Adrenal gland (tissue), 5 donors: Measurements from ENCODE around the gene BSN.

ENCODE experiments used
- CTCF ChIP-seq, 6 experiments: fragments of 450-650 bp in 4 of 6; fragments of 200-600 bp in 2 of 6; sonication (generic) in 1 of 6; IDR thresholded peaks; 1 replicate in 5 of 6; 2 replicates in 1 of 6; pipeline versions ENCODE4 v1.5.1 to v1.8.0; 2016 to 2021; ENCODE audit warnings: antibody characterized with exemption in 6 of 6, mild to moderate bottlenecking in 2 of 6, moderate library complexity in 1 of 6
- POLR2A ChIP-seq, 2 donors: fragments of 450-650 bp; IDR thresholded peaks; one replicate each; pipeline ENCODE4 v1.6.1; 2017; ENCODE audit warnings: antibody characterized with exemption in 2 of 2, mild to moderate bottlenecking in 2 of 2, moderate library complexity in 1 of 2
- donor health status: DM: no; HTN: no; CAD: no.

GRCh38 chr3:49654176-49654825, 100.0 kb downstream of the BSN start:
- TF ChIP-seq CTCF (IDR thresholded peaks at IDR 0.05): no peak
- no peak for TF ChIP-seq POLR2A (IDR thresholded peaks at IDR 0.05)
